Endothelial cell (in vitro differentiated cells): ENCODE measurements around the gene NADK. TPM values are rescaled to one million over a fixed set of nuclear protein-coding genes. Genes with fewer than 3 reads are reported as not detected.

Source experiments
- DNase-seq: peaks from one replicate; pipeline ENCODE4 v3.0.0; 2021; ENCODE audit warnings: low spot score
- H3K27ac Mint-ChIP-seq: one replicate; pipeline ENCODE4 v1.8.0; 2021; ENCODE audit warnings: mixed read lengths, inconsistent platforms; ENCODE audit not compliant: unreplicated experiment
- H3K27me3 Mint-ChIP-seq: one replicate; pipeline ENCODE4 v1.8.0; 2021; ENCODE audit warnings: mild to moderate bottlenecking, moderate library complexity, mixed read lengths, inconsistent platforms; ENCODE audit not compliant: unreplicated experiment
- H3K36me3 Mint-ChIP-seq: one replicate; pipeline ENCODE4 v1.8.0; 2021; ENCODE audit warnings: mild to moderate bottlenecking, low read depth, mixed read lengths, inconsistent platforms; ENCODE audit not compliant: unreplicated experiment
- H3K4me1 Mint-ChIP-seq: one replicate; pipeline ENCODE4 v1.8.0; 2021; ENCODE audit warnings: mild to moderate bottlenecking, mixed read lengths, inconsistent platforms; ENCODE audit not compliant: unreplicated experiment
- H3K4me3 Mint-ChIP-seq: one replicate; pipeline ENCODE4 v1.8.0; 2021; ENCODE audit warnings: mild to moderate bottlenecking, mixed read lengths, inconsistent platforms; ENCODE audit not compliant: unreplicated experiment
- H3K9me3 Mint-ChIP-seq: one replicate; pipeline ENCODE4 v1.8.0; 2021; ENCODE audit warnings: mixed read lengths, inconsistent platforms; ENCODE audit not compliant: unreplicated experiment
- total RNA-seq: library from RNA; stranded (reverse); fragmentation: NEBNext Ultra II Directional; extraction: Animal tissue kit (Norgen Biotek cat#: 25700); gene quantifications from one replicate; pipeline ENCODE4 v1.2.1, GENCODE V29; 2021; ENCODE audit not compliant: unreplicated experiment
- TF ChIP-seq, protein P1 (sequence below): fragments of 200-600 bp; sonication (generic); IDR thresholded peaks from one replicate; pipeline ENCODE4 v1.5.0; 2021; ENCODE audit warnings: antibody characterized with exemption; ENCODE audit not compliant: unreplicated experiment

The NADK gene
- total RNA-seq, 1 donor from 2014 or later, result 85.4 TPM

DNA sequence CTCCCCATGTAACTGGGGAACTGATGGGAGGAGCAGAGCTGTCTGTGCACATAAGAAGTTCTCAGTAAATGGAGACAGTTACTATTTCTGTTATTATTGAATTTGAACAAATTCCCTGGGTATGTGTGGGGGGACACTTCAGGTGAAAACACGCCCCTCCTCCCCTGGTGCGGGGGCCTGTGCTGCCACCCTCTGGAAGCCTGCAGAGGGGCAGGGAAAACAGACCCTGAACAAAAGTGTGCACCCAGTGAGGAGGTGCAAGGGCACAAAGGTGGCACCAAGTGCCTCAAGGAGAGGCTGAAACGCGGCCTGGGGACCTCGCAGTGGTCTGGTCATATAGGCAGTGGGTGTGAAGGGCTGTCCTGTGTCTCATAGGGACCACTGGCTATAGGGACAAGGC, 18.2 kb upstream of the NADK start:
- no peaks in the 10 kb centered on the region for H3K9me3 Mint-ChIP-seq
- H3K4me3 Mint-ChIP-seq, result peak overlapping the region; percentile 62
- TF ChIP-seq, protein P1, sequence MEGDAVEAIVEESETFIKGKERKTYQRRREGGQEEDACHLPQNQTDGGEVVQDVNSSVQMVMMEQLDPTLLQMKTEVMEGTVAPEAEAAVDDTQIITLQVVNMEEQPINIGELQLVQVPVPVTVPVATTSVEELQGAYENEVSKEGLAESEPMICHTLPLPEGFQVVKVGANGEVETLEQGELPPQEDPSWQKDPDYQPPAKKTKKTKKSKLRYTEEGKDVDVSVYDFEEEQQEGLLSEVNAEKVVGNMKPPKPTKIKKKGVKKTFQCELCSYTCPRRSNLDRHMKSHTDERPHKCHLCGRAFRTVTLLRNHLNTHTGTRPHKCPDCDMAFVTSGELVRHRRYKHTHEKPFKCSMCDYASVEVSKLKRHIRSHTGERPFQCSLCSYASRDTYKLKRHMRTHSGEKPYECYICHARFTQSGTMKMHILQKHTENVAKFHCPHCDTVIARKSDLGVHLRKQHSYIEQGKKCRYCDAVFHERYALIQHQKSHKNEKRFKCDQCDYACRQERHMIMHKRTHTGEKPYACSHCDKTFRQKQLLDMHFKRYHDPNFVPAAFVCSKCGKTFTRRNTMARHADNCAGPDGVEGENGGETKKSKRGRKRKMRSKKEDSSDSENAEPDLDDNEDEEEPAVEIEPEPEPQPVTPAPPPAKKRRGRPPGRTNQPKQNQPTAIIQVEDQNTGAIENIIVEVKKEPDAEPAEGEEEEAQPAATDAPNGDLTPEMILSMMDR, result no peak
- H3K27ac Mint-ChIP-seq, result no peak overlapping the region
- DNase-seq, result no peak
- peaks cover 14% of the 10 kb centered on the region for H3K27me3 Mint-ChIP-seq
- H3K4me1 Mint-ChIP-seq, result no peaks in the 10 kb centered on the region
- peaks cover 43% of the 10 kb centered on the region for H3K36me3 Mint-ChIP-seq

DNA sequence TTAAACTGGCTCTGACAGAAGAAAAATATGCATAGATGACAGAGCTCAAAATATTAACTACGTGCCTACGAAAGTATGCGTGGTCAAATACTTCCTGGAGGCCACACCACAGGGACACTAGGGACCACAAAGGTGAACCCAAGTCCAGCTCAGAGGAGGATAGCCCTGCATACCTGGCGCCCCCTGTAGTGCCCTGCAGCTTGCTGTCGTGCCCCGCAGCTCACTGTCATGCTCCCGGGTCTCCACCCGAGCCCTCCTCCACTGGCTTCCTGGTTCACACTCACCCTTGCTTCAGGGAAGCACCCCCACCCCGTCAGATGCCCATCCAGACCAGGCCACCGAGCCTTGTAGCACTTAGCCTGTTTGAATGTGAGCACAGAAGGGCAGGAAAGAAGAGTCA, 16.7 kb upstream of the NADK start:
- DNase-seq, result no peak
- Mint-ChIP-seq H3K27ac (peak overlapping the region; percentile 30), H3K4me1 (no peaks in the 10 kb centered on the region), H3K9me3 (no peaks in the 10 kb centered on the region), H3K36me3 (peaks cover 50% of the 10 kb centered on the region), H3K27me3 (peaks cover 20% of the 10 kb centered on the region), H3K4me3 (no peak overlapping the region)
- TF ChIP-seq, protein P1, result no peak

DNA sequence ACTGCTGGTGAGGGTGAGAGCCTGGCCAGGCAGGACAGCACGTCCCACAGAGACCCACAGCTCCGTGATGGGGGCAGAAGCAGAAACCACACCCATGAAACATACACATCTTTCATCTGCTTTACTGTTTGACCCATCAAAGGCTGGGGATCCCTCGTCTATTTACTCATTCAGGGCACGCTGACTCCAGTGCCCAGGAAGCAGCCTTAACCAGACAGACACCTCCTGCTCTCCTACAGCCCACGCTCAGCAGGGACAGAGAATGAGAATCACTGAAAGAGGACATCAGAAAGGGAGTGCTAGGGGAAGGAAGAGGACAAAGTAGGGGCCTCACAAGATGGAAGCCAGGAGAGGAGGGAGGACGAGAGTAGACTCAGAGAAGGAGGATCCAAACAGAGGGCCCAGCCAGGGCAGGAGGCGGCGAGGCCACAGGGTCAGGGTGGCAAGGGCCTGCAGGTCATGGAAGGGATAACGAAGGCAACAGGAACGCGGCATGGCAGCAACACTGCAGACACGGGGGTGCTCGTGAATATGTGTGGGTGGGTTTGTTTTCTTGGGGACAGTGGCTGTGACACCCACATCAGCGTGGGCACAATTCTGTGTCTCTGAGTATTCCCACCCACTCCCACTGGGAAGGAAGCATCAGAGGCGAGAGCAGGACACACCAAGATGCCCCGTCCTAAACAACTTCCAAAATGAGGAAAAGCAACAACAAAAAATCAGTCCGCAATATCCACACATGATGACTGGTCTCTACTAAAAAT, 15.4 kb upstream of the NADK start:
- Mint-ChIP-seq H3K27ac (peak overlapping the region; percentile 38), H3K4me3 (peak overlapping the region; percentile 52), H3K4me1 (no peaks in the 10 kb centered on the region), H3K36me3 (peaks cover 56% of the 10 kb centered on the region), H3K9me3 (no peaks in the 10 kb centered on the region), H3K27me3 (peaks cover 25% of the 10 kb centered on the region)
- DNase-seq, result no peak
- TF ChIP-seq, protein P1, result no peak

DNA sequence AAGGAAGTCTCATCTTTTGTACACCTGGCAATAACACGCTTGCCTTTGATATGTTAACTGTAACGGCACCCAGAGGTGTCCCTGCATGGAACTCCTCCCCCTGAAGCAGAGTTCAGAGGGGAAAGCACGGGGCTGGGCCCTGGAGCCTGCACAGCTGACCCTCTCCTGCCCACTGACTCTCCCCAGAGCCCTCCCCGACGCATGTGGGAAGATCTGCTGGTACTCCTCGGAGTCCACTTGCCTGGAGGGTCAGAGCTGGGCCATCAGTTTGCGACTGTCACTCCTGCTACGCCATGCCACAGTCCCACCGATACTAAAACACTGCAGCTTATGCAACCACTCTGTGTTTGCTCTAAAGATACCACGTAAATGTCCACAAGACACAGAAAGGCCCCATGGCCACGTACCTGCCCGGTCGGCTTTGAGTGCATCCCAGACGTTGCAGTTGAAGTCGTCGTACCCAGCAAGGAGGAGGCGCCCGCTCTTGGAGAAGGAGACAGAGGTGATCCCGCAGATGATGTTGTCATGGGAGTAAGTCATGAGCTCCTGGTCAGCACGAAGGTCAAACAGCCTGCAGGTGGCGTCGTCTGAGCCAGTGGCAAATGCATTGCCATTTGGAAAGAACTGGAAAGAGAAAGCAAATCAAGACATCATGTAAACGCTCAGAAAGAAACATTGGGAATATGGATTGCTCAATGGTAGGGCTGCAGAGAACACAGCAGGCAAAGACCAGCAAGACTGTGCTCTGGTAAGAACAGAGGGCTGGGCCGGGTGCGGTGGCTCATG, 10.6 kb upstream of the NADK start:
- TF ChIP-seq, protein P1, result peak; percentile 31
- peaks cover 60% of the 10 kb centered on the region for H3K36me3 Mint-ChIP-seq
- H3K27me3 Mint-ChIP-seq, result peaks cover 19% of the 10 kb centered on the region
- peak; percentile 32 for DNase-seq
- H3K4me3 Mint-ChIP-seq, result peak overlapping the region; percentile 86
- H3K4me1 Mint-ChIP-seq, result no peaks in the 10 kb centered on the region
- no peaks in the 10 kb centered on the region for H3K9me3 Mint-ChIP-seq
- peak overlapping the region; percentile 50 for H3K27ac Mint-ChIP-seq

DNA sequence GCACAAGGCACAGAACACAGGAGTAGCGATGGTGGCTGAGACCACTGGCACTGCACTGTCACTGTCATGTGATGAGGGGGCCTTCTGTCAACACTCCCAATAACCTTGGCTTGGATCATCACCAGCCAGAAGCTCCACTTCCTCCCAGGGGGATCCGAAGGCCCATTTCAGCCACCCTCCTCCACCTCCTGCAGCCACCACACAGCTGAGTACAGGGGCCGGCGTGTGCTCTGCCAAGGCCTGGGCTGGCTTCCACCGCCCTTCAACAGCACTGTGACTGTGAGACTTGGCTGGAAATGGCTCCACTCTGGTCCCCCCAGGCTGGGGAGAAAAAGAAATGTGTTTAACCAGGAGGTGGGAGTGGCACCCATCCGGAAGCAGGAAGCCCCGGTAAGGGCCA, 9.9 kb upstream of the NADK start:
- no peak for DNase-seq
- Mint-ChIP-seq H3K4me3 (no peak overlapping the region), H3K9me3 (no peaks in the 10 kb centered on the region), H3K36me3 (peaks cover 53% of the 10 kb centered on the region), H3K4me1 (peaks cover 2% of the 10 kb centered on the region), H3K27me3 (peaks cover 17% of the 10 kb centered on the region), H3K27ac (no peak overlapping the region)
- TF ChIP-seq, protein P1, result no peak
